ENCODE data around the gene MAP3K9.
A peak's percentile ranks its signal among the peaks of the same experiment; 100 is the strongest.

MAP3K9 gene

GRCh38 chr14:70753518-70753953 is 55.8 kb downstream of the MAP3K9 start:
- no CpG with 5 or more reads among the region's 4 CpGs for WGBS (ENCODE audit: extremely low coverage, insufficient coverage, insufficient read length)
- H2BK12ac ChIP-seq (ENCODE audit: low read length) = no peak overlapping the region
- H3K4me1 ChIP-seq (ENCODE audit: control insufficient read depth in 1 of 2, insufficient read depth in 2 of 2, low read length in 2 of 2) = peaks cover 9 to 16% of the 10 kb centered on the region in 2 experiments

GRCh38 chr14:70748422-70748821 is 60.9 kb downstream of the MAP3K9 start:
- no peak overlapping the region for H2BK120ac ChIP-seq (ENCODE audit: insufficient read depth, low read length, poor library complexity)
- H3K79me1 ChIP-seq (ENCODE audit: low read length) = no peaks in the 10 kb centered on the region
- H3K36me3 ChIP-seq (ENCODE audit: control insufficient read depth in 1 of 2, insufficient read depth in 2 of 2, low read length in 2 of 2) = peaks cover 0 to 16% of the 10 kb centered on the region in 2 experiments
- H2BK5ac ChIP-seq (ENCODE audit: low read depth, low read length, poor library complexity) = no peak overlapping the region
- WGBS (ENCODE audit: extremely low coverage, insufficient coverage, insufficient read length) = no CpG with 5 or more reads among the region's 3 CpGs
- no peak overlapping the region for H3K9ac ChIP-seq (ENCODE audit: low read length)
- H4K8ac ChIP-seq (ENCODE audit: low read depth, low read length) = no peak overlapping the region
- peaks cover under 1 to 5% of the 10 kb centered on the region in 2 experiments for H3K4me1 ChIP-seq (ENCODE audit: control insufficient read depth in 1 of 2, insufficient read depth in 2 of 2, low read length in 2 of 2)
- H4K91ac ChIP-seq (ENCODE audit: low read depth, low read length) = no peak overlapping the region
- H2BK12ac ChIP-seq (ENCODE audit: low read length) = no peak overlapping the region
- no peak overlapping the region for H3K18ac ChIP-seq (ENCODE audit: low read length)
- no peaks in the 10 kb centered on the region for H3K79me2 ChIP-seq (ENCODE audit: control insufficient read depth, insufficient read depth, low read length, poor library complexity)
- no peak overlapping the region for H3K23ac ChIP-seq (ENCODE audit: low read length)
- H3K27me3 ChIP-seq (ENCODE audit: insufficient read depth, low read length) = no peaks in the 10 kb centered on the region
- no peaks in the 10 kb centered on the region for H3K9me3 ChIP-seq (ENCODE audit: insufficient read depth, low read depth, low read length)
- H2AFZ ChIP-seq (ENCODE audit: insufficient read depth, low read length, poor library complexity) = no peak overlapping the region
- no peak for DNase-seq
- H3K4ac ChIP-seq (ENCODE audit: low read depth, low read length) = no peak overlapping the region
- H4K12ac ChIP-seq (ENCODE audit: low read depth, low read length) = no peak overlapping the region
- H3K4me2 ChIP-seq (ENCODE audit: low read length) = no peak overlapping the region
- H2AK5ac ChIP-seq (ENCODE audit: low read length) = no peak overlapping the region
- H3K4me3 ChIP-seq (ENCODE audit: low read depth, low read length) = no peak overlapping the region
- H3K27ac ChIP-seq (ENCODE audit: low read depth, low read length) = no peak overlapping the region
- no peak overlapping the region for H3K14ac ChIP-seq (ENCODE audit: low read length)

More at GRCh38 chr14:70753518-70753953, 55.8 kb downstream of the MAP3K9 start:
- H3K9ac ChIP-seq (ENCODE audit: low read length) = no peak overlapping the region
- DNase-seq = no peak
- H4K12ac ChIP-seq (ENCODE audit: low read depth, low read length) = no peak overlapping the region
- no peaks in the 10 kb centered on the region for H3K79me2 ChIP-seq (ENCODE audit: control insufficient read depth, insufficient read depth, low read length, poor library complexity)
- H3K18ac ChIP-seq (ENCODE audit: low read length) = no peak overlapping the region
- H3K4ac ChIP-seq (ENCODE audit: low read depth, low read length) = no peak overlapping the region
- H2AFZ ChIP-seq (ENCODE audit: insufficient read depth, low read length, poor library complexity) = no peak overlapping the region
- no peak overlapping the region for H3K14ac ChIP-seq (ENCODE audit: low read length)
- no peak overlapping the region for H3K23ac ChIP-seq (ENCODE audit: low read length)
- H2AK5ac ChIP-seq (ENCODE audit: low read length) = no peak overlapping the region
- no peaks in the 10 kb centered on the region for H3K9me3 ChIP-seq (ENCODE audit: insufficient read depth, low read depth, low read length)
- H4K8ac ChIP-seq (ENCODE audit: low read depth, low read length) = no peak overlapping the region
- H3K36me3 ChIP-seq (ENCODE audit: control insufficient read depth in 1 of 2, insufficient read depth in 2 of 2, low read length in 2 of 2) = peaks cover 2 to 18% of the 10 kb centered on the region in 2 experiments
- H2BK5ac ChIP-seq (ENCODE audit: low read depth, low read length, poor library complexity) = no peak overlapping the region
- no peak overlapping the region for H3K4me2 ChIP-seq (ENCODE audit: low read length)
- no peak overlapping the region for H2BK120ac ChIP-seq (ENCODE audit: insufficient read depth, low read length, poor library complexity)
- H3K27ac ChIP-seq (ENCODE audit: low read depth, low read length) = peak overlapping the region; percentile 7
- no peaks in the 10 kb centered on the region for H3K27me3 ChIP-seq (ENCODE audit: insufficient read depth, low read length)
- H3K79me1 ChIP-seq (ENCODE audit: low read length) = no peaks in the 10 kb centered on the region
- no peak overlapping the region for H3K4me3 ChIP-seq (ENCODE audit: low read depth, low read length)
- H4K91ac ChIP-seq (ENCODE audit: low read depth, low read length) = no peak overlapping the region

- WGBS (ENCODE audit: extremely low coverage, insufficient coverage, insufficient read length) = no CpG with 5 or more reads among the region's 2 CpGs
Observed at GRCh38 chr14:70744641-70745040, 64.7 kb downstream of the MAP3K9 start.

GRCh38 chr14:70742316-70742715 is 67.0 kb downstream of the MAP3K9 start:
- Histone ChIP-seq H3K27ac (ENCODE audit: low read depth, low read length) (no peak overlapping the region), H2AK5ac (ENCODE audit: low read length) (no peak overlapping the region), H3K4me2 (ENCODE audit: low read length) (no peak overlapping the region), H3K4ac (ENCODE audit: low read depth, low read length) (no peak overlapping the region), H4K91ac (ENCODE audit: low read depth, low read length) (no peak overlapping the region), H3K9ac (ENCODE audit: low read length) (no peak overlapping the region), H4K8ac (ENCODE audit: low read depth, low read length) (no peak overlapping the region), H2AFZ (ENCODE audit: insufficient read depth, low read length, poor library complexity) (no peak overlapping the region), H3K4me3 (ENCODE audit: low read depth, low read length) (no peak overlapping the region), H2BK120ac (ENCODE audit: insufficient read depth, low read length, poor library complexity) (no peak overlapping the region), H3K36me3 (ENCODE audit: control insufficient read depth in 1 of 2, insufficient read depth in 2 of 2, low read length in 2 of 2) (peaks cover 21 to 29% of the 10 kb centered on the region in 2 experiments), H2BK12ac (ENCODE audit: low read length) (no peak overlapping the region), H3K23ac (ENCODE audit: low read length) (no peak overlapping the region), H3K79me1 (ENCODE audit: low read length) (no peaks in the 10 kb centered on the region), H4K12ac (ENCODE audit: low read depth, low read length) (no peak overlapping the region), H3K18ac (ENCODE audit: low read length) (no peak overlapping the region), H3K79me2 (ENCODE audit: control insufficient read depth, insufficient read depth, low read length, poor library complexity) (no peaks in the 10 kb centered on the region), H3K14ac (ENCODE audit: low read length) (no peak overlapping the region), H3K9me3 (ENCODE audit: insufficient read depth, low read depth, low read length) (no peaks in the 10 kb centered on the region), H2BK5ac (ENCODE audit: low read depth, low read length, poor library complexity) (no peak overlapping the region), H3K4me1 (ENCODE audit: control insufficient read depth in 1 of 2, insufficient read depth in 2 of 2, low read length in 2 of 2) (no peaks in the 10 kb centered on the region), H3K27me3 (ENCODE audit: insufficient read depth, low read length) (no peaks in the 10 kb centered on the region)
- DNase-seq = no peak
- no CpG with 5 or more reads among the region's 14 CpGs for WGBS (ENCODE audit: extremely low coverage, insufficient coverage, insufficient read length)

More at GRCh38 chr14:70744641-70745040, 64.7 kb downstream of the MAP3K9 start:
- H2BK120ac ChIP-seq (ENCODE audit: insufficient read depth, low read length, poor library complexity) = no peak overlapping the region
- no peaks in the 10 kb centered on the region for H3K79me1 ChIP-seq (ENCODE audit: low read length)
- DNase-seq = no peak
- H4K91ac ChIP-seq (ENCODE audit: low read depth, low read length) = no peak overlapping the region
- H4K12ac ChIP-seq (ENCODE audit: low read depth, low read length) = no peak overlapping the region
- H2AFZ ChIP-seq (ENCODE audit: insufficient read depth, low read length, poor library complexity) = no peak overlapping the region
- no peak overlapping the region for H3K23ac ChIP-seq (ENCODE audit: low read length)
- H3K9me3 ChIP-seq (ENCODE audit: insufficient read depth, low read depth, low read length) = no peaks in the 10 kb centered on the region
- no peak overlapping the region for H3K14ac ChIP-seq (ENCODE audit: low read length)
- H3K36me3 ChIP-seq (ENCODE audit: control insufficient read depth in 1 of 2, insufficient read depth in 2 of 2, low read length in 2 of 2) = peaks cover 12 to 20% of the 10 kb centered on the region in 2 experiments
- H2BK12ac ChIP-seq (ENCODE audit: low read length) = no peak overlapping the region
- no peaks in the 10 kb centered on the region for H3K4me1 ChIP-seq (ENCODE audit: control insufficient read depth in 1 of 2, insufficient read depth in 2 of 2, low read length in 2 of 2)
- H3K9ac ChIP-seq (ENCODE audit: low read length) = no peak overlapping the region
- H4K8ac ChIP-seq (ENCODE audit: low read depth, low read length) = no peak overlapping the region
- H3K4me3 ChIP-seq (ENCODE audit: low read depth, low read length) = no peak overlapping the region
- H3K18ac ChIP-seq (ENCODE audit: low read length) = no peak overlapping the region
- H3K27me3 ChIP-seq (ENCODE audit: insufficient read depth, low read length) = no peaks in the 10 kb centered on the region
- no peaks in the 10 kb centered on the region for H3K79me2 ChIP-seq (ENCODE audit: control insufficient read depth, insufficient read depth, low read length, poor library complexity)
- no peak overlapping the region for H3K4ac ChIP-seq (ENCODE audit: low read depth, low read length)
- H3K4me2 ChIP-seq (ENCODE audit: low read length) = no peak overlapping the region
- H2BK5ac ChIP-seq (ENCODE audit: low read depth, low read length, poor library complexity) = no peak overlapping the region
- no peak overlapping the region for H2AK5ac ChIP-seq (ENCODE audit: low read length)
- H3K27ac ChIP-seq (ENCODE audit: low read depth, low read length) = no peak overlapping the region
